ENCODE results near the gene PCSK2. TPM values are rescaled to one million over a fixed set of nuclear protein-coding genes. Genes with fewer than 3 reads are reported as not detected.

The PCSK2 gene
- total and polyA plus RNA-seq, 2 donors (not counting 3 experiments of a cell fraction or from before 2014, with no cell fraction given) = not detected

GRCh38 chr20:17298171-17298570, 71.3 kb downstream of the PCSK2 start:
- dilution Hi-C loops (cut with MboI; ENCODE audit: extremely low pct_ligation_motif_present, low sequenced_read_pairs) = no loop called here
- no peak overlapping the region for H3K4me3 ChIP-seq (replicated peaks in 1 of 3; ENCODE audit: insufficient read depth in 1 of 3, low read depth in 1 of 3, low read length in 3 of 3)
- H3K9me1 ChIP-seq (replicated peaks; ENCODE audit: control insufficient read depth, extremely low read depth, insufficient read depth, low read length) = no peaks in the 10 kb centered on the region
- no peak for DNase-seq (ENCODE audit: low read depth, low spot score)
- ChIA-PET CTCF (interaction anchor here (0.7 to 1.3 kb wide), 2 partner anchors 16 to 53 kb away, joined by 3 read pairs; no protein-coding TSS in a partner anchor), POLR2A (no interaction called here)
- H3K4me2 ChIP-seq (ENCODE audit: insufficient read depth, low read length) = no peak overlapping the region
- no peak overlapping the region for H3K9ac ChIP-seq (replicated peaks; ENCODE audit: extremely low read depth, insufficient read depth, low read length)
- H4K20me1 ChIP-seq (replicated peaks; ENCODE audit: control insufficient read depth, extremely low read depth, insufficient read depth, low read length) = no peaks in the 10 kb centered on the region
- no peaks in the 10 kb centered on the region for H3K79me2 ChIP-seq (ENCODE audit: control insufficient read depth, insufficient read depth, low read length)
- intact Hi-C loops (cut with micrococcal nuclease) = no loop called here
- H3K4me1 ChIP-seq (ENCODE audit: control insufficient read depth, extremely low read depth, insufficient read depth, low read length) = no peaks in the 10 kb centered on the region
- no TSS peak for BruUV-seq (replicated peaks)
- no peak overlapping the region for H3K27ac ChIP-seq (ENCODE audit: insufficient read depth, low read depth, low read length)
- H3K27me3 ChIP-seq (ENCODE audit: control insufficient read depth in 2 of 2, insufficient read depth in 2 of 2, low read length in 2 of 2) = no peaks in the 10 kb centered on the region
- H3K9me3 ChIP-seq (replicated peaks; ENCODE audit: control insufficient read depth, insufficient read depth, low read length) = no peaks in the 10 kb centered on the region
- no peak overlapping the region for H2AFZ ChIP-seq (ENCODE audit: low read depth, low read length)
- FAIRE-seq = no peak
- TF ChIP-seq MYC (IDR thresholded peaks at IDR 0.05; ENCODE audit: low read depth, low read length) (no peak), POLR2A (IDR thresholded peaks at IDR 0.05; ENCODE audit: low read depth, low read length) (no peak), JUN (IDR thresholded peaks at IDR 0.05; ENCODE audit: borderline replicate concordance, insufficient read depth, insufficient read length, low read depth) (no peak), POLR2AphosphoS5 (IDR thresholded peaks at IDR 0.05; ENCODE audit: insufficient read depth, low read depth, low read length) (no peak), FOS (IDR thresholded peaks at IDR 0.05; ENCODE audit: borderline replicate concordance, insufficient read depth, low read length) (no peak), MAX (IDR thresholded peaks at IDR 0.05; ENCODE audit: insufficient read depth, insufficient read length) (no peak), GATA2 (IDR thresholded peaks at IDR 0.05; ENCODE audit: insufficient read depth, insufficient read length, low read depth, low read length) (no peak), EZH2 (IDR thresholded peaks at IDR 0.05; ENCODE audit: borderline replicate concordance, low read depth, low read length, severe bottlenecking) (no peak), CTCF (IDR thresholded peaks at IDR 0.05; ENCODE audit: extremely low read depth in 1 of 2, insufficient read depth in 1 of 2, low read depth in 1 of 2, low read length in 2 of 2) (no peak)
- H3K36me3 ChIP-seq (ENCODE audit: control insufficient read depth in 2 of 2, extremely low read depth in 1 of 2, insufficient read depth in 2 of 2, low read length in 2 of 2) = no peaks in the 10 kb centered on the region

Measured in endothelial cell of umbilical vein (primary cell).